Type B pancreatic cell (in vitro differentiated cells): ENCODE data around the gene CYP3A7. TPM values are rescaled to one million over a fixed set of nuclear protein-coding genes. Genes with fewer than 3 reads are reported as not detected.
"Not testable (repeated sequence)": the region's sequence is repeated elsewhere in the genome, so short reads cannot be mapped to it uniquely, and the experiment has no call there.

Experiments used
- DNase-seq: peaks from one replicate; pipeline ENCODE4 v3.0.0; 2021; ENCODE audit warnings: mixed read lengths; ENCODE audit not compliant: unreplicated experiment; ENCODE audit errors: extremely low spot score
- H3K27ac Mint-ChIP-seq: 2 replicates; pipeline ENCODE4 v1.8.0; 2021; ENCODE audit warnings: mild to moderate bottlenecking, mixed read lengths
- H3K27me3 Mint-ChIP-seq: 2 replicates; pipeline ENCODE4 v1.8.0; 2021; ENCODE audit warnings: mixed read lengths
- H3K36me3 Mint-ChIP-seq: 2 replicates; pipeline ENCODE4 v1.8.0; 2021; ENCODE audit warnings: mixed read lengths
- H3K4me1 Mint-ChIP-seq: one replicate; pipeline ENCODE4 v1.8.0; 2021; ENCODE audit warnings: mixed read lengths; ENCODE audit not compliant: unreplicated experiment
- H3K4me3 Mint-ChIP-seq: 2 replicates; pipeline ENCODE4 v1.8.0; 2021; ENCODE audit warnings: mild to moderate bottlenecking, mixed read lengths
- H3K9me3 Mint-ChIP-seq: 2 replicates; pipeline ENCODE4 v1.8.0; 2021; ENCODE audit warnings: mixed read lengths
- CTCF ChIP-seq: fragments of 200-600 bp; sonication (generic); conservative IDR thresholded peaks from 2 replicates; pipeline ENCODE4 v1.5.0; 2021; ENCODE audit warnings: antibody characterized with exemption, mild to moderate bottlenecking
- total RNA-seq: library from RNA; stranded (reverse); gene quantifications from 2 replicates; pipeline ENCODE4 v1.2.1, GENCODE V29; 2021; ENCODE audit warnings: low replicate concordance

Gene CYP3A7
- total RNA-seq, 1 donor from 2014 or later, result 0.46 TPM

GRCh38 chr7:99764478-99764877 lies 29.5 kb upstream of the CYP3A7 start:
- no peak for TF ChIP-seq CTCF
- H3K4me3 Mint-ChIP-seq, result no peak overlapping the region
- no peaks in the 10 kb centered on the region for H3K9me3 Mint-ChIP-seq
- H3K27me3 Mint-ChIP-seq, result no peaks in the 10 kb centered on the region
- no peak for DNase-seq
- no peaks in the 10 kb centered on the region for H3K4me1 Mint-ChIP-seq
- no peak overlapping the region for H3K27ac Mint-ChIP-seq
- H3K36me3 Mint-ChIP-seq, result no peaks in the 10 kb centered on the region

GRCh38 chr7:99762680-99763327 lies 27.8 kb upstream of the CYP3A7 start:
- TF ChIP-seq CTCF, result no peak
- H3K36me3 Mint-ChIP-seq, result no peaks in the 10 kb centered on the region
- no peak overlapping the region for H3K27ac Mint-ChIP-seq
- DNase-seq, result no peak
- H3K27me3 Mint-ChIP-seq, result no peaks in the 10 kb centered on the region
- no peaks in the 10 kb centered on the region for H3K9me3 Mint-ChIP-seq
- no peak overlapping the region for H3K4me3 Mint-ChIP-seq
- H3K4me1 Mint-ChIP-seq, result no peaks in the 10 kb centered on the region

GRCh38 chr7:99755085-99755484 lies 20.1 kb upstream of the CYP3A7 start:
- no peaks in the 10 kb centered on the region for H3K9me3 Mint-ChIP-seq
- TF ChIP-seq CTCF, result no peak
- H3K27ac Mint-ChIP-seq, result no peak overlapping the region
- H3K4me1 Mint-ChIP-seq, result peaks cover 9% of the 10 kb centered on the region
- H3K36me3 Mint-ChIP-seq, result no peaks in the 10 kb centered on the region
- H3K27me3 Mint-ChIP-seq, result peaks cover 5% of the 10 kb centered on the region
- H3K4me3 Mint-ChIP-seq, result no peak overlapping the region
- DNase-seq, result no peak

- Mint-ChIP-seq H3K4me3 (peak overlapping the region; percentile 50), H3K36me3 (no peaks in the 10 kb centered on the region), H3K4me1 (peaks cover 20% of the 10 kb centered on the region), H3K27me3 (peaks cover 5% of the 10 kb centered on the region), H3K9me3 (no peaks in the 10 kb centered on the region), H3K27ac (peak overlapping the region; percentile 89)
- TF ChIP-seq CTCF, result no peak
- no peak for DNase-seq
Observed at GRCh38 chr7:99752356-99752755, 17.4 kb upstream of the CYP3A7 start.

- not testable (repeated sequence) for H3K9me3 Mint-ChIP-seq, H3K36me3 Mint-ChIP-seq, H3K27me3 Mint-ChIP-seq, DNase-seq
- peak overlapping the region; percentile 89 for H3K27ac Mint-ChIP-seq
- peak overlapping the region; percentile 75 for H3K4me3 Mint-ChIP-seq
- H3K4me1 Mint-ChIP-seq, result peaks cover 20% of the 10 kb centered on the region
Observed at GRCh38 chr7:99751322-99752052, 16.5 kb upstream of the CYP3A7 start.

- peaks cover 5% of the 10 kb centered on the region for H3K27me3 Mint-ChIP-seq
- peaks cover 20% of the 10 kb centered on the region for H3K4me1 Mint-ChIP-seq
- H3K4me3 Mint-ChIP-seq, result no peak overlapping the region
- H3K36me3 Mint-ChIP-seq, result no peaks in the 10 kb centered on the region
- peak overlapping the region; percentile 63 for H3K27ac Mint-ChIP-seq
- no peaks in the 10 kb centered on the region for H3K9me3 Mint-ChIP-seq
- DNase-seq, result no peak
- TF ChIP-seq CTCF, result no peak
Observed at GRCh38 chr7:99748846-99749579, 14.0 kb upstream of the CYP3A7 start.

GRCh38 chr7:99746915-99747314 lies 11.9 kb upstream of the CYP3A7 start:
- not testable (repeated sequence) for H3K27ac Mint-ChIP-seq, H3K4me3 Mint-ChIP-seq, H3K9me3 Mint-ChIP-seq, H3K27me3 Mint-ChIP-seq, H3K36me3 Mint-ChIP-seq, DNase-seq
- peaks cover 15% of the 10 kb centered on the region for H3K4me1 Mint-ChIP-seq

- not testable (repeated sequence) for H3K36me3 Mint-ChIP-seq, DNase-seq, H3K27me3 Mint-ChIP-seq
Observed at GRCh38 chr7:99745395-99745794, 10.4 kb upstream of the CYP3A7 start.

More at GRCh38 chr7:99745395-99745794, 10.4 kb upstream of the CYP3A7 start:
- H3K9me3 Mint-ChIP-seq, H3K4me3 Mint-ChIP-seq, H3K27ac Mint-ChIP-seq: not testable (repeated sequence)
- H3K4me1 Mint-ChIP-seq, result peaks cover 13% of the 10 kb centered on the region
